ENCODE measurements around the gene GRIK3.
"Not testable (repeated sequence)": the region's sequence is repeated elsewhere in the genome, so short reads cannot be mapped to it uniquely, and the experiment has no call there.

The GRIK3 gene

GRCh38 chr1:36900128-36900527 is 134.2 kb downstream of the GRIK3 start:
- no peak for DNase-seq

GRCh38 chr1:36897813-36898212 is 136.5 kb downstream of the GRIK3 start:
- DNase-seq: not testable (repeated sequence)

DNA sequence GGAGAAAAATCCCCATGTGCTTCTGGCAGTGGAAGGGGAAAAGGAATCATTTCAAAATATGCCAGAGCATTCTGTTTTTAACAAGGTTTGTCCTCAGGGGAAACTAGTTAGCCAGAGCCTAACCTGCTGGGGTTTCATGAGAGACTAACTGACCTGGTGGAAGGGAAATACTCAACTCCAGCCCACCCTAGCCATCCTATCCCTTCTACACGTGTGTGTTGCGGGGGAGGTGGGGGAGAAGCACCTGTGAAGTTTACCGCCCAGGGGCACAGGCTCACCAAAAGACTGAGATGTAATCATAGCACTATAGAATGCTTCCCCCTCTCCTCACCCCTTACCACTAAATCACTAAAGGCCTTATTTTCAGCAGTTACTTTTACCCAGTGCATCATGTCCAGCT is 139.5 kb downstream of the GRIK3 start:
- no peak for DNase-seq

GRCh38 chr1:36890776-36891175 is 143.5 kb downstream of the GRIK3 start:
- no peak for DNase-seq

GRCh38 chr1:36889478-36890226 is 144.7 kb downstream of the GRIK3 start:
- DNase-seq: no peak

- DNase-seq: no peak
These were observed 145.4 kb downstream of the GRIK3 start for GRCh38 chr1:36888811-36889477.

DNA sequence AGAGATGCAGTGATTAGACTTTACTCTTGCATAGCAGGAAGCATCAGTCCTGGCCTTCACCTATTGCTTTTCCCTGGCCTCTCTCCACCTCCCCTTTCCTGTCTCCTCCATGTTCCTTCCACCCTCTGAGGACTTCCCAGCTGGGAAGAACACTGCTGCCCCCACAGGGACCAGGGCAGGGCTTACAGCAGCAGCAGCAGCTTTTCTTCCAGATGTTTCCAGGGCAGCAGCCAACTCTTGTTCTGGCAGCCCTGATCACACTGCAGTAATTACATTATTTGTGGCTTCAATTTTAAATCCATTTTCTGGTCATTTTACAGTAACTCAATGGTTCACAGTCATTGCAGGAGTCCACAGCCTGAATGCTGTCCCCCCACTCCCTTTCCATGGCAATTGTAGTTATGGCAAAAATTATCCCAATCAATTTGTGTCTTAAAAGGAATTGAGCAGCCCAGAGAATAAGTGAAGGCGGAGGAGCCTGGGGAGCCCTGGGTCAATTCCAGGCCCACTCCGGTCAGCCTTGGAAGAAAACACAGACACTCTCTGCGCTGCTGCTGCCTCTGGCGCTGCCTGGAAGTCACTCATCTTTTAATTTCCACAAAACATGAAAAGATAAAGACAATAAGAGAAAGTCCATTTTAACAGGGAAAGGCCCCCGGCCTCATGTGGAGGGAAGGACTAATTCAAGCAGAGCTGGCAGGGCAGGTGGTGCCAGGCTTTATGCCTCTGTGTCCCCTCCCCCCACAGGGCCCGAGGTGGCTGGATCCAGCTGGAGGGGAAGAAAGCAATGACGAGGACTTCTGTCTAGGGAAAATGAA is 148.6 kb downstream of the GRIK3 start:
- no peak for DNase-seq

DNA sequence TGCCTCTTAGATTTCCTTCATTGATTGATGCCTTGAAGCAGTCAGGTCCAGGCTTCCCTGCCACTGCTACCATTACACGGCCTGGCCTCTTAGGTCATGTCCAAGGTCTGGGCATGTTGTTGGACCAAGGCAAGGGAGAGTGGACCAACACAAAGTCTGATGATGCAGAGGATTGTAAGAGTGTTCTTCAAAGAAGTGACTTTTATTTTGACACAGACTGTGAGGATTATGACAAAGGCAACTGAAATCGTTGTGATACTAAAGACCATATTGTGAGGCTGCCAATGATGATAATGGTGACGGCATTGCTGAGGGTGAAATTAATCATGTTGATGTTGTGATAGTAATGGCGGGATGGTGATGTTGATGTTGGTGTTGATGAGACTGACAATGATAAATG is 149.5 kb downstream of the GRIK3 start:
- no peak for DNase-seq

DNA sequence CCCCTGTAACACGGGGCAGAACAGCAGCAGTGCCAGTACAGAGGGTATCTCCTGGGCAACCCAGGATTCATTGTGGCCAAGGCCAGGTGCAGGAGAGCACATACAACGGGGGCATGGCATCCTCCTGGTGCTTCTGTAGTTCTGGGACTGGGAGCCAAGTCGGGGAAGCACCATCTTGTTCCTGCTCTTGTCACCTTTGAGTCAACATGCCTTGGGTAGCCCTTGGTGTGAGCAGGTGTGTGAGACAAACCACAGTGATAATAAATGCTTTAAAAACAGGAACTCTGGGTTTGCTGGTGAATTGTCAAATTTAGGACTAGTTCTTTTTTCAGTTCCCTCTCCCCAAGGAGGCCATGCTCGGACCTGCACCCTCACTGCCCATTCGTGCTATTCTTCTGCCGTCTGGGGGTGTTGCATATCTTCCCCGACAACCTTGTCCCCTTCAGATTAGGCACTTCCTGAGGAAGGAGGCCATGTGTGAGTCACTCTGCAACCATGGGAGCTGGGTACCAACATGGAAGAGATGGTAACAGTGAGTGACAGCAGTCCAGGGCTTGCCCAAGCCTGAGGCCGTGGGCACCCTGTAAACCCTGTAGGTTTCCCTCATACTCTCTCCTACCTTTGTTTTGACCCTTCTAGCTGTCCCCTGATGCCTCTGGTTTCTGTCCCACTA is 150.2 kb downstream of the GRIK3 start:
- DNase-seq: no peak

GRCh38 chr1:36883315-36883949 is 150.9 kb downstream of the GRIK3 start:
- no peak for DNase-seq

DNA sequence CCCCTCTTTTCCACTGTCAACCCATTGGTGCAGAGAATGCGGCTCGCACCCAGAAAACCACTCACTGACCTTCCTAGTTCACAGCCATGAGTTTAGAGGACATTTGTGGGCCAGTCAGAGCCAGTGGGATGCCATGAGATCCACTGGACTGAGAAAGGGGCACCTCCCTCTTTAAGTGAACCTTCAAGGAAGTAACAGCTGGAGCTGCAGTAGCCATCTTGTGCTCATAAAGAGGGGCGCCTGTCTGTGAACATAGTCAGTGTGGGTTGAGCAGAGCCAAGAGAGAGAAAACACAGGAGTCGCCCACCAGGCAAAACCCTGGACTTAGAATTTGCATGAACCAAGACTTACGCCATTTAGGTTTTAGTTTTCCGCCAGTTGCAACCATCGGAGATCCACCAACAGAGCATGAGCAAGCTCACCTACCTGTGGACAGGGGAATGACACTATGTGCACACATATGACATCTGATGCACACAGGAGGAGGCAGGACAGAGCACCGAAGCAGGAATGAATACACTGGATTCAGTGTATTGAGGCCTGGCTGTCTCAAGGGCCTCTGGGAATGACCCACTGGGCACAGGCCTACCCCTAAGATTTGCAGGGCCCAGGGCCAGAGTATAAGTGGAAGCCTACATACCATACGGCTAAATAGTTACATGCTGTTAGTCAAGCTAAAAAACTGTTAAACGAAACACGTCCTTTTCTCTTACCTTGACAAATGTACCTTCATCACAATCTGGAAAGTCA is 151.6 kb downstream of the GRIK3 start:
- DNase-seq: no peak

- DNase-seq: no peak
These were observed 152.8 kb downstream of the GRIK3 start for GRCh38 chr1:36881541-36881940.

DNA sequence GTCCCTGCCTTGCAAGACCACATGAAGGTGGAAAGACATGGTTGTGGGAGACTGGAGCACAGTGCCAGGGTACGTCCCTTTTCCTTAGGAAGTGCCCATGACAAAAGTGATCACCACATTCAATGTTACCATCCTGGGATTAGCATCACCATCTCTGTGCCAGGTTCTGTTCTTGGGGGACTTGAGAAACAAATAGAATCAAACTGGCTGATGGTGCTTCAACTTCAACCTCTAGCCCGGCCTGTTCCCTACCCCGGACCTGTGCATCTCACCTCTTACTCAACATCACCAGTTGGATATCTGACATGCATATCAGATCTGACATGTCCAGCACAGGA is 153.3 kb downstream of the GRIK3 start:
- DNase-seq: no peak

- no peak for DNase-seq
These were observed 153.9 kb downstream of the GRIK3 start for GRCh38 chr1:36880155-36881067.

DNA sequence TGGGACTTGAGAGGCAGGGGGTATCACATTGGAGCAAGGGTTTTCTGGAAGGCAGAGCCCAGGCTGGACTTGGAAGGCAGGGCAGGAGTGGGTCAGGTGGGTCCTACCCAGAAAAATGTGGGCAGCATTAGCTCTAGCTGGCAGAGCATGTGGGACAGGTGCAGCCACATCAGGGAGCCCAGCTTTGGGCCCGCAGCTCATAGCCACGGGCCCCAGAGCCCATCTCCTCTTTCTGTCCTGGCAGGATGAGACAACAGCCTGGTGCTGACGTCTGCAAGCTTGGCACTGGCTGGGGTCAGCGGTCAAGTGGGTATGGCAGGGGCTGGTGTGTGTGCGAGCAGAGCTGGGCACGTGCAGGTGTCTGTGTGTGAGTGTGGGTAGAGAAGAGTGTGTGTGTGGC is 154.7 kb downstream of the GRIK3 start:
- DNase-seq: no peak

DNA sequence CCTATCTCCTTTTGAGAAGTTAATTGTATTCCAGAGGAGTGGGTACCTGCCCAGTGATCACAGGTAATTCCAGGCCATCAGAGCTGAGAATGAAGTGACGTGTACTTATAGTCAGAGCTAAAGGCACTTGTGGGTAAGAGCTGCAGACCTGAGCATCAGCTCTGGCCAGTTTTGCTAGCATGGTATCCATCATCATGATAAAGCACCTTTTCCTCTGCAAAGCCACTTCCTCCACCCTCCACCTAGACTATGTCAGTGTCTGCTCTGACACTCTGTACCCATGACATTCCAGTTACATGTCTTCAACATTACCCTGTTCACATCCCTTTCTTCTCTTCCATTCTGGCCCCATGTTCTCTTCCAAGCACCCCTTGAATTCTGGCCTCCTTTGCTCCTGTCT is 157.3 kb downstream of the GRIK3 start:
- DNase-seq: no peak

DNA sequence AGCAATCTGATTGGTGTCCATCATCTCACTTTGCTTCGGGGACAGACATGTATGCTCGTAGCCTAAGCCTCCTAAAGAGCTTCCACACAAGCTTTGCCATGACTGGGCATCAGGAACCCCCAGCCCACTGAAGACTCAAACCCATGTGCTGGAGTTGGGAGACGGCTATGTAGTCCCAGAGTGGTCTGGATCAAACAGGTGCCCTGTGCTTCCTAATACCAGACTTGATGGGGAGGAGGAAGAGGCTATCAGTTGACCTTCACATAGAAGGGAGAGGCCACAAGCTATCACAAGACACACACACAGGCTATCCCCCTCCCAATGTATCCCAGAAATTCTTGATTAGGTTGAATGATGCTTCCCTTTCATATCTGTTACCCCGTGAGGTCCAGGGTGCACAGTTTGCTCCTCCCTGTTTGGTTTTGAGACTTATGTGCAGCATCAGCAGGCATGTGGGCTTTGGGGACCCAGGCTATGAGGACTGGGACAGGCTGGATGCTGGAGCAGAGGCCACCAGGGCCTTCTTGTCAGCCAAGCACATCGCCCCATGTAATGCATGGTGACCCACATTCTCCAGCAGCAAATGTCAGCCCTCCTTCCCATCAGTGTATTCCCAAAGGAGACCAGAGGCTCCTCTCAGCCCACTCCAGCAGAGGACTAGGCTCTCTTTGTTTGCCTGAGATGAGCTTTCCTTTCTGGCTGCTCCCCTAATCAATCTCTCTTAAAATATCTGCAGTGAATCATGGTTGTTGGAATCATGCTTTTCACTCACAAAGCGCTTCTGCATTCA is 159.8 kb downstream of the GRIK3 start:
- no peak for DNase-seq

GRCh38 chr1:36872858-36873257 is 161.5 kb downstream of the GRIK3 start:
- no peak for DNase-seq

GRCh38 chr1:36872126-36872754 is 162.1 kb downstream of the GRIK3 start:
- DNase-seq: no peak

Data from SW 1271 (cell line).